ENCODE data around the gene SMAD9. TPM values are rescaled to one million over a fixed set of nuclear protein-coding genes. Genes with fewer than 3 reads are reported as not detected.

The SMAD9 gene
- total RNA-seq, 1 experiment from 2014 or later = 0.87 TPM

DNA sequence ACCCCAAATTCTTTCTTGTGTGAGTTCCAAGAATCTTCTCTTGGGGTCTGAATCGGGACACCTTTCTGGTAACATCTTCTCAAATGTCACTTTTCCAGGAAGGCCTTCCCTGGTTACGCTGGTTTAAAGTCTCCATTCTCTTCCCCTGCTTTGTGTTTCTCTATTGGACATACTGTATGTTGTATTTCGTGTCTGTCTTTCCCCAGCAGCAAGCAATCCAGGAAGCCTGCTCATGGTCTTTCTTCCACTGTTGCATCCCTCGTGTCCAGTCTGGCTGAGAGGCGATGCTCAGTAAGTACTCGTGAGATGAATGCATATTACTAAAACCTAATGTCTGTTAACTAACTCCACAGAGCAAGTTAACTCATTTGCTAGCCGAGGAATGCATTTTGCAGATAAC is 57.3 kb downstream of the SMAD9 start:
- no peaks in the 10 kb centered on the region for H4K20me1 ChIP-seq (ENCODE audit: low read length)
- H3K9me3 ChIP-seq (ENCODE audit: low read length) = no peaks in the 10 kb centered on the region
- H3K4me1 ChIP-seq (ENCODE audit: insufficient read depth, low read length) = peaks cover 8% of the 10 kb centered on the region
- H3K4me3 ChIP-seq (ENCODE audit: low read length) = no peak overlapping the region
- H3K27ac ChIP-seq (ENCODE audit: low read length) = no peak overlapping the region
- DNase-seq (no peak), ATAC-seq (no peak)
- TF ChIP-seq EZH2 (IDR thresholded peaks at IDR 0.05; ENCODE audit: low read length, unreplicated experiment) = no peak
- TF ChIP-seq, protein P1, sequence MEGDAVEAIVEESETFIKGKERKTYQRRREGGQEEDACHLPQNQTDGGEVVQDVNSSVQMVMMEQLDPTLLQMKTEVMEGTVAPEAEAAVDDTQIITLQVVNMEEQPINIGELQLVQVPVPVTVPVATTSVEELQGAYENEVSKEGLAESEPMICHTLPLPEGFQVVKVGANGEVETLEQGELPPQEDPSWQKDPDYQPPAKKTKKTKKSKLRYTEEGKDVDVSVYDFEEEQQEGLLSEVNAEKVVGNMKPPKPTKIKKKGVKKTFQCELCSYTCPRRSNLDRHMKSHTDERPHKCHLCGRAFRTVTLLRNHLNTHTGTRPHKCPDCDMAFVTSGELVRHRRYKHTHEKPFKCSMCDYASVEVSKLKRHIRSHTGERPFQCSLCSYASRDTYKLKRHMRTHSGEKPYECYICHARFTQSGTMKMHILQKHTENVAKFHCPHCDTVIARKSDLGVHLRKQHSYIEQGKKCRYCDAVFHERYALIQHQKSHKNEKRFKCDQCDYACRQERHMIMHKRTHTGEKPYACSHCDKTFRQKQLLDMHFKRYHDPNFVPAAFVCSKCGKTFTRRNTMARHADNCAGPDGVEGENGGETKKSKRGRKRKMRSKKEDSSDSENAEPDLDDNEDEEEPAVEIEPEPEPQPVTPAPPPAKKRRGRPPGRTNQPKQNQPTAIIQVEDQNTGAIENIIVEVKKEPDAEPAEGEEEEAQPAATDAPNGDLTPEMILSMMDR (conservative IDR thresholded peaks at IDR 0.05; ENCODE audit: low read depth, low read length) = no peak
- no peak for TF ChIP-seq EZH2phosphoT487 (IDR thresholded peaks at IDR 0.05; ENCODE audit: borderline replicate concordance, low read length)
- intact Hi-C loops (cut with micrococcal nuclease) = no loop called here
- no TSS peak for BruUV-seq (replicated peaks)
- ChIA-PET POLR2A (ENCODE audit: unreplicated experiment) (no interaction called here), CTCF (no interaction called here)
- no peak overlapping the region for H3K9ac ChIP-seq (ENCODE audit: low read length)
- H2AFZ ChIP-seq (ENCODE audit: low read length) = 0 out of 2 replicates have a peak overlapping the region, but pooled peaks have one; percentile 30
- H3K4me2 ChIP-seq (ENCODE audit: low read length) = no peak overlapping the region
- no peaks in the 10 kb centered on the region for H3F3A ChIP-seq (ENCODE audit: low read length, unreplicated experiment)
- no peaks in the 10 kb centered on the region for H3K9me2 ChIP-seq (replicated peaks; ENCODE audit: low read length)
- H3K79me2 ChIP-seq (ENCODE audit: low read length) = no peaks in the 10 kb centered on the region
- H3K36me3 ChIP-seq (ENCODE audit: low read depth, low read length) = no peaks in the 10 kb centered on the region
- H3K27me3 ChIP-seq (ENCODE audit: low read length) = no peaks in the 10 kb centered on the region

DNA sequence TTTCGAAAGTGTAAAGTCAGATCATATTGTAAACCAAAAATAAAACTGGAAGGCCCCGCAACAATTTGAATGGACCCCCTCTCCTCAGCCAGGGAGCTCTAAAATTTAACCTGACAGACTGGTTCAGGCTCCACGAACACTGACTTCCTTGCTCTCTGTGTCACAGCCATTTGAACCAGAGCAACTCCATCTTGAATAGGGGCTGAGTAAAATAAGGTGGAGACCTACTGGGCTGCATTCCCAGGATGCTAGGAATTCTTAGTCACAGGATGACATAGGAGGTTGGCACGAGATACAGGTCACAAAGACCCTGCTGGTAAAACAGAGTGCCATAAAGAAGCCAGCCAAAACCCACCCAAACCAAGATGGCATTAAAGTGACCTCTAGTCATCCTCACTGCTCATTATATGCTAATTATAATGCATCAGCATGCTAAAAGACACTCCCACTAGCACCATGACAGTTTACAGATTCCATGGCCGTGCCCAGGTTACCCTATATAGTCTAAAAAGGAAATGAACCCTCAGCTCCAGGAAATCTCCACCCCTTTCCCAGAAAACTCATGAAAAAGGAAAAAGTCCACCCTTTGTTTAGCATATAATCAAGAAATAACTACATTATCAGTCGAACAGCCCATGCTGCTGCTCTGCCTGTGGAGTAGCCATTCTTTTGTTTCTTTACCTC is 57.9 kb downstream of the SMAD9 start:
- Histone ChIP-seq H3F3A (ENCODE audit: low read length, unreplicated experiment) (no peaks in the 10 kb centered on the region), H3K4me2 (ENCODE audit: low read length) (no peak overlapping the region), H3K9me3 (ENCODE audit: low read length) (no peaks in the 10 kb centered on the region), H3K79me2 (ENCODE audit: low read length) (no peaks in the 10 kb centered on the region), H3K36me3 (ENCODE audit: low read depth, low read length) (no peaks in the 10 kb centered on the region), H3K27ac (ENCODE audit: low read length) (no peak overlapping the region), H3K9ac (ENCODE audit: low read length) (no peak overlapping the region), H4K20me1 (ENCODE audit: low read length) (no peaks in the 10 kb centered on the region), H2AFZ (ENCODE audit: low read length) (peak overlapping the region; percentile 38; the same call in 1 of the 2 replicates), H3K27me3 (ENCODE audit: low read length) (no peaks in the 10 kb centered on the region), H3K4me3 (ENCODE audit: low read length) (no peak overlapping the region), H3K9me2 (replicated peaks; ENCODE audit: low read length) (no peaks in the 10 kb centered on the region), H3K4me1 (ENCODE audit: insufficient read depth, low read length) (peaks cover 8% of the 10 kb centered on the region)
- TF ChIP-seq EZH2 (IDR thresholded peaks at IDR 0.05; ENCODE audit: low read length, unreplicated experiment) (no peak), EZH2phosphoT487 (IDR thresholded peaks at IDR 0.05; ENCODE audit: borderline replicate concordance, low read length) (no peak)
- TF ChIP-seq, protein P1 (conservative IDR thresholded peaks at IDR 0.05; ENCODE audit: low read depth, low read length) = no peak
- CTCF ChIA-PET = no interaction called here
- BruUV-seq (replicated peaks) = no TSS peak
- DNase-seq (peak; percentile 44), ATAC-seq (no peak)
- POLR2A ChIA-PET (ENCODE audit: unreplicated experiment) = no interaction called here
- intact Hi-C loops (cut with micrococcal nuclease) = no loop called here

- Histone ChIP-seq H3K9ac (ENCODE audit: low read length) (no peak overlapping the region), H3K4me3 (ENCODE audit: low read length) (no peak overlapping the region), H4K20me1 (ENCODE audit: low read length) (no peaks in the 10 kb centered on the region), H3K79me2 (ENCODE audit: low read length) (no peaks in the 10 kb centered on the region), H3K9me3 (ENCODE audit: low read length) (no peaks in the 10 kb centered on the region), H3K27ac (ENCODE audit: low read length) (no peak overlapping the region), H3K27me3 (ENCODE audit: low read length) (no peaks in the 10 kb centered on the region), H3F3A (ENCODE audit: low read length, unreplicated experiment) (no peaks in the 10 kb centered on the region), H3K36me3 (ENCODE audit: low read depth, low read length) (no peaks in the 10 kb centered on the region), H3K9me2 (replicated peaks; ENCODE audit: low read length) (no peaks in the 10 kb centered on the region), H2AFZ (ENCODE audit: low read length) (no peak overlapping the region), H3K4me2 (ENCODE audit: low read length) (no peak overlapping the region), H3K4me1 (ENCODE audit: insufficient read depth, low read length) (peaks cover 8% of the 10 kb centered on the region)
- ATAC-seq = no peak
- CTCF ChIA-PET = no interaction called here
- POLR2A ChIA-PET (ENCODE audit: unreplicated experiment) = no interaction called here
- intact Hi-C loops (cut with micrococcal nuclease) = loop anchor here (2.0 to 5.0 kb wide), 2 partner anchors 53 to 210 kb away; no protein-coding TSS in a partner anchor
- TF ChIP-seq EZH2phosphoT487 (IDR thresholded peaks at IDR 0.05; ENCODE audit: borderline replicate concordance, low read length) = no peak
- TF ChIP-seq, protein P1 (conservative IDR thresholded peaks at IDR 0.05; ENCODE audit: low read depth, low read length) = no peak
- no peak for TF ChIP-seq EZH2 (IDR thresholded peaks at IDR 0.05; ENCODE audit: low read length, unreplicated experiment)
- no peak for DNase-seq
- no TSS peak for BruUV-seq (replicated peaks)
Measured at GRCh38 chr13:36859259-36859658, 60.8 kb downstream of the SMAD9 start.
